ENCODE measurements around the gene MAP4K4.

GRCh38 chr2:101756266-101756665, 58.8 kb downstream of the MAP4K4 start:
- TF ChIP-seq CTCF (conservative IDR thresholded peaks at IDR 0.05): no peak
- TF ChIP-seq ZFX (IDR thresholded peaks at IDR 0.05): no peak

All from C4-2B (cell line).